ENCODE results near the gene NMRK2.
"Not testable (repeated sequence)": the region's sequence is repeated elsewhere in the genome, so short reads cannot be mapped to it uniquely, and the experiment has no call there.

NMRK2 gene

DNA sequence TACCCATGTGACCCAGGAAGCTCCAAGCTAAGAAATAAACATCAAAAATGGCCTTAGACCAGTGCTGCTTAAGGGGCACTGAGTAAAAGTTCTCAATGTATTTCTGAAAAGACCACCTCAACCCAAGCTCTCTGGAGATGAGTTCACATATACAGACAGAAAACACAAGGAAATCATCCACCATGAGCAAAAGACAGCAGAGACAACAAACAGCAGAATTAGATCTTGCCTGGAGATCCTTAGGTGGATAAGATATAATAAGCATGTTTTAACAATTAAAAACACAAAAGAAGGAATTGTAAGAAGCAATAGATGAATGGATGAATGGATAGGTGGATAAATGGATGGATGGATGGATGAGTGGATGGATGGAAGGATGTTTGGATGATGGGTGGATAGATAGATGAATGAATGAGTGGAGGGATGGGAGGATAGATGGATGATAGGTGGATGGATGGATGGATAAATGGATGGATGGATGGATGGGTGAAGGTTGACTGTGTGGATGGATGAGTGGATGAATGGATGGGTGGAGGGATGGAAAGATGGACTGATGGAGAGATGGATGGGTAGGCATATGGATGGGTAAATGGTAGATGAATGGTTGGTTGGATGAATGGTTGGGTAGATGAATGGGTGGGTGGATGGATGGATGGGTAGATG lies 9.6 kb upstream of the NMRK2 start:
- Mint-ChIP-seq H3K9me3 (peaks cover 20% of the 10 kb centered on the region), H3K27me3 (ENCODE audit: low read depth) (no peaks in the 10 kb centered on the region), H3K4me3 (no peak overlapping the region), H3K4me1 (no peaks in the 10 kb centered on the region), H3K27ac (no peak overlapping the region), H3K36me3 (ENCODE audit: low read depth) (no peaks in the 10 kb centered on the region)
- no peak for TF ChIP-seq CTCF (IDR thresholded peaks at IDR 0.05; ENCODE audit: unreplicated experiment in 3 of 3)

- H3K36me3 Mint-ChIP-seq (ENCODE audit: low read depth), result no peaks in the 10 kb centered on the region
- TF ChIP-seq CTCF (IDR thresholded peaks at IDR 0.05; ENCODE audit: unreplicated experiment in 3 of 3), result no peak
- peaks cover 20% of the 10 kb centered on the region for H3K9me3 Mint-ChIP-seq
- H3K4me3 Mint-ChIP-seq, result no peak overlapping the region
- H3K4me1 Mint-ChIP-seq, result no peaks in the 10 kb centered on the region
- H3K27me3 Mint-ChIP-seq (ENCODE audit: low read depth), result peaks cover under 1% of the 10 kb centered on the region
- no peak overlapping the region for H3K27ac Mint-ChIP-seq
Observed at GRCh38 chr19:3923912-3924311, 9.0 kb upstream of the NMRK2 start.

DNA sequence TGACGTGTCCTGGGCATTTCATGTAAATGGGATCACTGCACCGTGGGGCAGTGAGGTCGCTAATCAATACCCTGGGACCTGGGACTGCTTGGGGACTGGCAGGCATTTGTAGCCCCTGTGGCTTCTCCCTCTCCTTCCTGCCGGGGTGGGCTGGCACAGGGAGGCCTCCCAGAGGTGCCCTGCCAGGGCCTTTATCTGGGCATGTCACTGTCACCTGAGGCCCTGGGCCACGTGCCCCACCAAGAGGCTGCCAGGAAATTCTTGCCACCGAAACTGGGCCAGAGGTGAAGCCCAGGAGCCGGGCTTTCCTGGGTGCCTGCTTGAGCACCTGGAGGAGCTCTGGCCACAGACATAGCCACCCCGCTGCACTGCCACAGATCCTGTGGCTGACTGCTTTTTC lies 1.8 kb upstream of the NMRK2 start:
- H3K27me3 Mint-ChIP-seq (ENCODE audit: low read depth), result peaks cover 41% of the 10 kb centered on the region
- no peaks in the 10 kb centered on the region for H3K9me3 Mint-ChIP-seq
- TF ChIP-seq CTCF (IDR thresholded peaks at IDR 0.05; ENCODE audit: unreplicated experiment in 3 of 3), result no peak
- H3K27ac Mint-ChIP-seq, result no peak overlapping the region
- H3K4me1 Mint-ChIP-seq, result no peaks in the 10 kb centered on the region
- no peak overlapping the region for H3K4me3 Mint-ChIP-seq
- H3K36me3 Mint-ChIP-seq (ENCODE audit: low read depth), result no peaks in the 10 kb centered on the region

DNA sequence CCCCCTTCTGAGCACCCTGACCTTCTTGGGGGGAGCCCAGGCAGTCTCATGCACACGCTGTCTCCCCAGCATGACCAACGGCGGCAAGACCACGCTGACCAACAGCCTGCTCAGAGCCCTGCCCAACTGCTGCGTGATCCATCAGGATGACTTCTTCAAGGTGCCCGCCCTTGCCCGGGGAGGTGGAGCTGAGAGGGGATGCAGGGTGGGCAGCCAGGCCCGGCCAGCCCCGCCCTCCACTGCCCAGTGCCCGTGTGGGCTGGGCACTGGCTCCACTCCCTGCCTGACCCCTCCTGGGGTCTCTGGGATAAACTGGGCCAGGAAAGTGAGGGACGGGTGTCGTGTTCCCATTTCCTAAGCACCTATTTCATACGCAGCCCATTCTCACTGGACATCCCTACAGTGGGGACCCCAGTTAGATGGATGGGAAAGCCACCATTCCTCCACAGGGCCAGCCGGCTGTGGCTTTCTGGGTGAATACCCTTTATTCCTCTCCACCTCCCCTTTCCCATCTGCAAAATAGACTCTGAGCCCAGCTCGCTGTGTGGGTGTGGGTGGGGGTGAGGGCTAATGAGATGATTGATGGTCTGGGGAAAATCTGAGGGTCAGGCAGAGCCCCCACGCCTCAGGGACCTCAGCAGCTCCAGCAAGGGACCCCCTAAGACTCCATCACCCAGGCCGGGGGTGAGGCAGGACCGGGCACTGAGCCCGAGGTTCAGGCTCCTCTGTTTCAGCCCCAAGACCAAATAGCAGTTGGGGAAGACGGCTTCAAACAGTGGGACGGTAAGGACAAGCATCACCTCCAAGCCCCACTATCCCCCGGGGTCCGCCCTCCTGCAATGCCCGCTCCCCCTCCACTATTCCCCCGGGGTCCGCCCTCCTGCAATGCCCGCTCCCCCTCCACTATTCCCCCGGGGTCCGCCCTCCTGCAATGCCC lies 3.9 kb downstream of the NMRK2 start:
- Mint-ChIP-seq H3K4me3 (no peak overlapping the region), H3K4me1 (no peaks in the 10 kb centered on the region), H3K36me3 (ENCODE audit: low read depth) (no peaks in the 10 kb centered on the region), H3K27me3 (ENCODE audit: low read depth) (peaks cover 29% of the 10 kb centered on the region), H3K27ac (no peak overlapping the region), H3K9me3 (no peaks in the 10 kb centered on the region)
- TF ChIP-seq CTCF (IDR thresholded peaks at IDR 0.05; ENCODE audit: unreplicated experiment in 3 of 3), result no peak

- H3K9me3 Mint-ChIP-seq; H3K4me1 Mint-ChIP-seq; H3K4me3 Mint-ChIP-seq; H3K27ac Mint-ChIP-seq; H3K36me3 Mint-ChIP-seq (ENCODE audit: low read depth): not testable (repeated sequence)
- peaks cover 21% of the 10 kb centered on the region for H3K27me3 Mint-ChIP-seq (ENCODE audit: low read depth)
Observed at GRCh38 chr19:3938300-3938950, 5.6 kb downstream of the NMRK2 start.

DNA sequence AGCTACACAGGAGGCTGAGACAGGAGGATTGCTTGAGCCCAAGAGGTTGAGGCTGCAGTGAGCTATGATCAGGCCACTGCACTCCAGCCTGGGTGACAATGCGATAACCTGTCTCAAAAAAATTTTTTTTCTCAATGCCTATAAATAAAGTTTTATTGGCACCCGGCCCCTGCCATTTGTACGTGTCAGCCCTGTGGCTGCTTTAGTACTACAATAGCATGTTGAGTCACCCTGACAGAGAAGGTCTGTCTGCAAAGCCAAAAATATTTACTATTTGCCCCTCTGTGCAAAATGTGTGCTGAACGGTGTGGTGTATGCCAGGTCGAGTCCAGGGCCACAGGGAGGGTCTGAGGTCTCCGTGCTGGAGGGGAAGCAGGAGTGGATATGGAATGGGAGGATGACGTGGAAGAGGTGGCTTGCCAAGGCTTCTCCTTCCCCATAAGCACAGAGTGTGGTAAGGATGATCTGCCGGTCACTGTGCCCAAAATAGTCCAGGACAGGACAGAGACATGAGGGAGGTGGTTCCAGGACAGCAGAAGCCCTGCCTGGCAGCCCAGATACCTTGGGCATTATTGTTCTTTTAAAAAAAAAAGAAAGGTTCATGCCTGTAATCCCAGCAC lies 10.0 kb downstream of the NMRK2 start:
- H3K4me3 Mint-ChIP-seq, result no peak overlapping the region
- TF ChIP-seq CTCF (IDR thresholded peaks at IDR 0.05; ENCODE audit: unreplicated experiment in 3 of 3), result no peak
- no peaks in the 10 kb centered on the region for H3K36me3 Mint-ChIP-seq (ENCODE audit: low read depth)
- H3K27me3 Mint-ChIP-seq (ENCODE audit: low read depth), result no peaks in the 10 kb centered on the region
- no peaks in the 10 kb centered on the region for H3K9me3 Mint-ChIP-seq
- no peak overlapping the region for H3K27ac Mint-ChIP-seq
- no peaks in the 10 kb centered on the region for H3K4me1 Mint-ChIP-seq

Measured in nephron (organoid).